ENCODE data around the gene CSF1.
"Not testable (repeated sequence)": the region's sequence is repeated elsewhere in the genome, so short reads cannot be mapped to it uniquely, and the experiment has no call there.

Gene CSF1

GRCh38 chr1:109910123-109910962 is at the start of gene CSF1:
TSS of gene CSF1 (plus strand) at chr1:109910849. CDS start at chr1:109911024, 175 bp downstream.
- peak; percentile 35 to 55 (median 46) for DNase-seq (ENCODE audit: low read depth in 2 of 3, low spot score in 2 of 3)

- DNase-seq (ENCODE audit: low read depth in 2 of 3, low spot score in 2 of 3) = not testable (repeated sequence)
Measured at GRCh38 chr1:109861616-109862015, 49.0 kb upstream of the CSF1 start.

GRCh38 chr1:109863667-109864046 is 47.0 kb upstream of the CSF1 start:
- DNase-seq (ENCODE audit: low read depth in 2 of 3, low spot score in 2 of 3) = no peak

- DNase-seq (ENCODE audit: low read depth in 2 of 3, low spot score in 2 of 3) = no peak
Measured at GRCh38 chr1:109864047-109864822, 46.4 kb upstream of the CSF1 start.

GRCh38 chr1:109864930-109865612 is 45.6 kb upstream of the CSF1 start:
- no peak for DNase-seq (ENCODE audit: low read depth in 2 of 3, low spot score in 2 of 3)

- no peak for DNase-seq (ENCODE audit: low read depth in 2 of 3, low spot score in 2 of 3)
Measured at GRCh38 chr1:109866071-109866470, 44.6 kb upstream of the CSF1 start.

GRCh38 chr1:109873278-109874175 is 37.1 kb upstream of the CSF1 start:
- DNase-seq (ENCODE audit: low read depth in 2 of 3, low spot score in 2 of 3) = no peak

- no peak for DNase-seq (ENCODE audit: low read depth in 2 of 3, low spot score in 2 of 3)
Measured at GRCh38 chr1:109874445-109874844, 36.2 kb upstream of the CSF1 start.

- DNase-seq (ENCODE audit: low read depth in 2 of 3, low spot score in 2 of 3) = no peak
Measured at GRCh38 chr1:109875874-109876273, 34.8 kb upstream of the CSF1 start.

GRCh38 chr1:109876617-109877316 is 33.9 kb upstream of the CSF1 start:
- no peak for DNase-seq (ENCODE audit: low read depth in 2 of 3, low spot score in 2 of 3)

GRCh38 chr1:109877317-109877771 is 33.3 kb upstream of the CSF1 start:
- no peak for DNase-seq (ENCODE audit: low read depth in 2 of 3, low spot score in 2 of 3)

- DNase-seq (ENCODE audit: low read depth in 2 of 3, low spot score in 2 of 3) = no peak
Measured at GRCh38 chr1:109877776-109878175, 32.9 kb upstream of the CSF1 start.

- DNase-seq (ENCODE audit: low read depth in 2 of 3, low spot score in 2 of 3) = no peak
Measured at GRCh38 chr1:109878531-109879104, 32.0 kb upstream of the CSF1 start.

- not testable (repeated sequence) for DNase-seq (ENCODE audit: low read depth in 2 of 3, low spot score in 2 of 3)
Measured at GRCh38 chr1:109879371-109879770, 31.3 kb upstream of the CSF1 start.

- DNase-seq (ENCODE audit: low read depth in 2 of 3, low spot score in 2 of 3) = no peak
Measured at GRCh38 chr1:109879881-109880525, 30.6 kb upstream of the CSF1 start.

- DNase-seq (ENCODE audit: low read depth in 2 of 3, low spot score in 2 of 3) = no peak
Measured at GRCh38 chr1:109880971-109881894, 29.4 kb upstream of the CSF1 start.

- no peak for DNase-seq (ENCODE audit: low read depth in 2 of 3, low spot score in 2 of 3)
Measured at GRCh38 chr1:109881906-109882287, 28.8 kb upstream of the CSF1 start.

Data from activated CD8-positive, alpha-beta memory T cell treated with anti-CD3 and anti-CD28 coated beads for 48 hours (primary cell).